HFF-Myc (cell line): ENCODE measurements around the gene CDK6.

Experiments
- DNase-seq: peaks from one replicate; pipeline ENCODE4 v3.0.0-alpha.2; 2011; ENCODE audit warnings: low read depth; ENCODE audit errors: extremely low read depth
- H3K4me3 ChIP-seq: replicated peaks from 2 replicates; pipeline ENCODE4 v1.5.1; 2011; ENCODE audit warnings: low read depth, mild to moderate bottlenecking, control low read depth, low read length
- TF ChIP-seq, protein P1 (sequence below): IDR thresholded peaks from 2 replicates; pipeline ENCODE4 v1.5.1; 2012; ENCODE audit warnings: mild to moderate bottlenecking, low read depth, low read length, control low read depth; ENCODE audit errors: missing control alignments

Gene CDK6

DNA sequence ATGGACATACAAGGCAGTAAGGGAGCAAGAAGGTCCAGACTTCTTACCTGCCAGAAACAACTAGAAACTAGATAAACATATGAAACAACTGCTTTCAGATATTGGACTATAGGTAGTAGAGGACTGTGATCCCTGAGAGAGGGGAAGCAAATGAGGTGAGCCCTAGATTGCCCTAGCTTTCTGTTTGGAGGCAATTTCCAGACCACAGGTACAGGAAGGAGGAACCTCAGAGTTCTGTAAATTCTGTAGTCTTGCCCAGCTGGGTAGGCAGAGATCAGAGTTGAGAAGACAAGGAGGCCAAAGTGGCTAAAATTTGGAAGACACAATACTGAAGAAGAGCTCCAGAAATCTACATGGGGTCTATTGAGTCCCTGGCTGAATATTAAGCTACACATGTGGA is 21.0 kb downstream of the CDK6 start:
- DNase-seq: no peak
- TF ChIP-seq, protein P1, sequence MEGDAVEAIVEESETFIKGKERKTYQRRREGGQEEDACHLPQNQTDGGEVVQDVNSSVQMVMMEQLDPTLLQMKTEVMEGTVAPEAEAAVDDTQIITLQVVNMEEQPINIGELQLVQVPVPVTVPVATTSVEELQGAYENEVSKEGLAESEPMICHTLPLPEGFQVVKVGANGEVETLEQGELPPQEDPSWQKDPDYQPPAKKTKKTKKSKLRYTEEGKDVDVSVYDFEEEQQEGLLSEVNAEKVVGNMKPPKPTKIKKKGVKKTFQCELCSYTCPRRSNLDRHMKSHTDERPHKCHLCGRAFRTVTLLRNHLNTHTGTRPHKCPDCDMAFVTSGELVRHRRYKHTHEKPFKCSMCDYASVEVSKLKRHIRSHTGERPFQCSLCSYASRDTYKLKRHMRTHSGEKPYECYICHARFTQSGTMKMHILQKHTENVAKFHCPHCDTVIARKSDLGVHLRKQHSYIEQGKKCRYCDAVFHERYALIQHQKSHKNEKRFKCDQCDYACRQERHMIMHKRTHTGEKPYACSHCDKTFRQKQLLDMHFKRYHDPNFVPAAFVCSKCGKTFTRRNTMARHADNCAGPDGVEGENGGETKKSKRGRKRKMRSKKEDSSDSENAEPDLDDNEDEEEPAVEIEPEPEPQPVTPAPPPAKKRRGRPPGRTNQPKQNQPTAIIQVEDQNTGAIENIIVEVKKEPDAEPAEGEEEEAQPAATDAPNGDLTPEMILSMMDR: no peak
- no peak overlapping the region for H3K4me3 ChIP-seq

DNA sequence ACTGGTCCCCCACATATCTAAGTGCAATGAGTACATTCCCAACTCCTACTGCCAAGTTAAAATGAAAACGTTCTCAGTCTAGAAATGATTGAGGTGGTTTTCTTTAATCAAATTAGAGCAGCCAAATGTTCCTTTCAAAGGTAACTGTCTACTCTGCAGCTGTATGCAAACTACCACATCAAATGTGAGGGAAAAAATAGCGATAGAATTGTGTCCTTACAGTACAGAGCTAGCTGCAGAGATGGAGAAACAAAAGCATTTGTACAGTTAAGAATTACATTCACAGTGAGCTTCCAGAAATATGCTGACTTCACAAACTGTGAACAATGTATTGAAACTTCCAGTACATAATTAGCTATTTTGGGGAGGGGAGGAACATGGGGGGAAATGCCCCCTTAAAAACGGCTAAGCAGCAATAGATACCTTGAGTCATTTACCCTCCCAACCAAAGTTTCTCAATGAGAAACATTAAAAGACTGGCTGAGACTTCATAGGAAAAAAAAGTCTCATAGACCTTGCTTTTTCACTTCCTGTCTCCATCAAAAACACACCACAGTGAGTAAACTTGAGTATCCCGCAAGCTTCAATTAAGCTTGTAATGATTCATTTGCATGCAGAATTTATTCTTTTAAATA is 22.9 kb downstream of the CDK6 start:
- DNase-seq: no peak
- H3K4me3 ChIP-seq: no peak overlapping the region
- TF ChIP-seq, protein P1: no peak

DNA sequence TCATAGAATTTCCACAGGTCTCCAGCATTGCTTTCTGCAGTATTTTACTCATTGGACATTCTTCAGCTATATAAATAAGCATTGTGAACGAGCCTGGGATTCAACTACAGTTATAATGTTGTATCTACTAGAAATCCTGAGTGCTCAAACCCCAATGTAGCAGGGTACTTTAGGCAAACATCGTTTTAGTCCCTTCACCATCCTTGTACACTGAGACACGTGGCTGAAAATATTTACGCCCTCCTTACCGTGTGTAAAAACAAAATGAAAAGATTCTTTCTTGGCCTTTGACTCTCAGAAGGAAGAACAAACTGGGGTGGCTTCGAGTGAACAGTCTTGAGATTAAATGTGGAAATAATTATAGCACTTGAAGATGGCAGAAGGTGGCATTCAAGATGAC is 25.2 kb downstream of the CDK6 start:
- TF ChIP-seq, protein P1: no peak
- DNase-seq: no peak
- no peak overlapping the region for H3K4me3 ChIP-seq

DNA sequence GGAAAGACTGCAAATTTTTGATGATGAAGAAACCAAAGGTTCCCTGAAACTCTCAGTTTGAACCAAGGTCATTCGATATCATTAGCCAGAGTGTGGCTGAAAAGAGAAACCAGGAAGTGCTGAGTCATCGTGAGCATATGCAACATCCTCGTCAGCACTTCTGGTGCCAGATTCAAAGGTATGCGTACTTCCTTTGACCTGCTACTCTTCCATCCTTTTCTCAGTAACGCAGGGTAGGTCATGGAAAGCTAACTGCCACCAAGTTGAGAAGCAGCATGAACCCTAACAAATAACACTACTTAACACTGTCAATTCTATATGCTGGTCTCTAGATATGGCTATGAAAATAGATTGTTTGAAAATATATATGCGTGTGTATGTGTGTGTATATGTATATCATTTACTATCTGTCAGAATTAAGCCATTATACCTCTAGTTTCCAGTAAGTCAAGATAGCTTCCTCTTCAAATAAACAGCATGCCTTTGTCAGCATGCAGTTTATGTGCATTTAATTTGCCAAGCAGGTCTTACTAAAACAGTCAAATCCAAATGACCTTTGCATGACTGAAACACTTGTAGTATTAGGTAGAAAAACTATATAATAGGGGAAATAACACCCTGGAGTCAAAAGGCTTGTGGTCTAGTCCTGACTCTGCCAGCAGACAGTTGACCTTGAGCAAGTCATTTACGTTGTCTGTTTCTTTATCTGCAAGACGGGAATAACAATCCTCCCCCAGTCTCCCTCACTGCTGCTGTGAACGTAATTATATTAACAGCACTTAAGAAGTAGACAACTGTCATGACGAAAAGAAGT is 26.4 kb downstream of the CDK6 start:
- peak; percentile 93 for DNase-seq
- TF ChIP-seq, protein P1: no peak
- no peak overlapping the region for H3K4me3 ChIP-seq

DNA sequence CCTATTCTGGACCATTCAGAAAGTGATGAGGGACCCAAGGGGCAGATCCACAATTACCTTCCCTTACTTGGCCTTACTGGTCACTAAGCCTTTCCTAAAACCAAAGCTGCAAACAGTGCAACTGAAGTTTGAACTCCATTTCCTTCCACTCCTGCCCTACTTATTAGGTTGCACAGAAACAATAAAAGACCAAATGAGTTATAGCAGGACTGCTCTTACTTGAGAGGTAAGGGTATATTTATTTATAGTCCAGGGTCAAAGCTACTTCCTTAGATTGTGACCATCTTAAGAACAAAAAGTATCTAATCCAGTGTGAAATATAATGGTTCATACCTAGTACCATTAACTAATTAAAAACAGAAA is 27.0 kb downstream of the CDK6 start:
- no peak for DNase-seq
- no peak overlapping the region for H3K4me3 ChIP-seq
- TF ChIP-seq, protein P1: no peak

DNA sequence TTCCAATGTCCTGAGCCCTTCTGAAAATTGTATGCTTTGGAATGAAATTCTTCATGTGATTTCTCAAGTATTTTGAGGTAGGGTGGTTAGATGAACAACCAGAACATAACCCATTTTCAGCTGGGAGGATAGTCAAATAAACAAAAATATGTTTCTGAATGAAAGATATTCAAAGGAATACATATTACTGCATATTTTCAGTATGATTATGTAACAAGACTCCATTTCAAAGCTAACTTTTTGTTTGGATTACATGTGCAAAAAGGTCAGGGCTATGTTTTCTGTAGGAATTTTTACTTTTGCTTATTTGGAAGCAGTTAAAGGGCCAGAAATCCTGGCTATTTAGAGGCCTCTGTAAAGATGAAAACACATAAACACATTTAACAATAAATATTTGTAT is 27.7 kb downstream of the CDK6 start:
- DNase-seq: no peak
- no peak overlapping the region for H3K4me3 ChIP-seq
- TF ChIP-seq, protein P1: no peak

DNA sequence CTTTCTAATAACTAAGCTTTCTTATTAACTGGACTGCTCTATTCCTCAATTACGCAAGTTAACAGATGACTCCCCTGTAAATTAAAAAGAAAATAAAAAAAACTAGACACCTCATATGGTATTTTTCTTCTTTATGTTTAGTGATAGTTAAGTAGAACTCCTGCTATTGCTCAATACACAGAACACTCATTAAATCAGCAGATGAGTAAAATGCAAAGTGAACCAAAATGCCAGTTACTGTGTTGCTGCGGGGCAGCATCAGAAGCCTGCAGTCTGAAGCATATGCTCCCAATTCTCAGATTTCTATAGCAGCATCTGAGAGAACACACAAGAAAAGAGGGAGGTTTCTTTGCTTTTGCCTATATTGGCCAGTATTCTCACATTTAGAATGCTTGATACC is 28.4 kb downstream of the CDK6 start:
- no peak for DNase-seq
- no peak overlapping the region for H3K4me3 ChIP-seq
- TF ChIP-seq, protein P1: no peak
